ENCODE measurements around the gene AKT1S1. TPM values are rescaled to one million over a fixed set of nuclear protein-coding genes. Genes with fewer than 3 reads are reported as not detected.
A peak's percentile ranks its signal among the peaks of the same experiment; 100 is the strongest.

Gene AKT1S1
- total RNA-seq, 2 donors from 2014 or later: 15.2 to 20.7 TPM

GRCh38 chr19:49873129-49873521 is 4.0 kb downstream of the AKT1S1 start:
- Histone ChIP-seq H3K4me3 (no peak overlapping the region), H3K27ac (no peak overlapping the region), H3K27me3 (replicated peaks; ENCODE audit: insufficient read depth) (no peaks in the 10 kb centered on the region), H3K4me1 (ENCODE audit: control insufficient read depth in 1 of 2, low read depth in 2 of 2) (peaks cover 11 to 35% of the 10 kb centered on the region in 2 donors), H3K9me3 (no peaks in the 10 kb centered on the region), H3K36me3 (no peaks in the 10 kb centered on the region)
- DNase-seq (ENCODE audit: low spot score) (no peak), ATAC-seq (ENCODE audit: insufficient number of reproducible peaks, low FRiP score, low read depth) (no peak)
- TF ChIP-seq, protein P1, sequence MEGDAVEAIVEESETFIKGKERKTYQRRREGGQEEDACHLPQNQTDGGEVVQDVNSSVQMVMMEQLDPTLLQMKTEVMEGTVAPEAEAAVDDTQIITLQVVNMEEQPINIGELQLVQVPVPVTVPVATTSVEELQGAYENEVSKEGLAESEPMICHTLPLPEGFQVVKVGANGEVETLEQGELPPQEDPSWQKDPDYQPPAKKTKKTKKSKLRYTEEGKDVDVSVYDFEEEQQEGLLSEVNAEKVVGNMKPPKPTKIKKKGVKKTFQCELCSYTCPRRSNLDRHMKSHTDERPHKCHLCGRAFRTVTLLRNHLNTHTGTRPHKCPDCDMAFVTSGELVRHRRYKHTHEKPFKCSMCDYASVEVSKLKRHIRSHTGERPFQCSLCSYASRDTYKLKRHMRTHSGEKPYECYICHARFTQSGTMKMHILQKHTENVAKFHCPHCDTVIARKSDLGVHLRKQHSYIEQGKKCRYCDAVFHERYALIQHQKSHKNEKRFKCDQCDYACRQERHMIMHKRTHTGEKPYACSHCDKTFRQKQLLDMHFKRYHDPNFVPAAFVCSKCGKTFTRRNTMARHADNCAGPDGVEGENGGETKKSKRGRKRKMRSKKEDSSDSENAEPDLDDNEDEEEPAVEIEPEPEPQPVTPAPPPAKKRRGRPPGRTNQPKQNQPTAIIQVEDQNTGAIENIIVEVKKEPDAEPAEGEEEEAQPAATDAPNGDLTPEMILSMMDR (IDR thresholded peaks at IDR 0.05): no peak

- TF ChIP-seq, protein P1 (IDR thresholded peaks at IDR 0.05): no peak
- H3K9me3 ChIP-seq: no peaks in the 10 kb centered on the region
- no peaks in the 10 kb centered on the region for H3K36me3 ChIP-seq
- ATAC-seq (ENCODE audit: insufficient number of reproducible peaks, low FRiP score, low read depth): no peak
- H3K27ac ChIP-seq: no peak overlapping the region
- no peak for DNase-seq (ENCODE audit: low spot score)
- H3K27me3 ChIP-seq (replicated peaks; ENCODE audit: insufficient read depth): no peaks in the 10 kb centered on the region
- H3K4me3 ChIP-seq: no peak overlapping the region
- peaks cover 14 to 40% of the 10 kb centered on the region in 2 donors for H3K4me1 ChIP-seq (ENCODE audit: control insufficient read depth in 1 of 2, low read depth in 2 of 2)
These were observed 4.7 kb downstream of the AKT1S1 start for GRCh38 chr19:49872245-49873128.

- peaks cover 18 to 44% of the 10 kb centered on the region in 2 donors for H3K4me1 ChIP-seq (ENCODE audit: control insufficient read depth in 1 of 2, low read depth in 2 of 2)
- no peaks in the 10 kb centered on the region for H3K27me3 ChIP-seq (replicated peaks; ENCODE audit: insufficient read depth)
- DNase-seq (ENCODE audit: low spot score): no peak
- no peak overlapping the region for H3K4me3 ChIP-seq
- no peaks in the 10 kb centered on the region for H3K36me3 ChIP-seq
- no peaks in the 10 kb centered on the region for H3K9me3 ChIP-seq
- ATAC-seq (ENCODE audit: insufficient number of reproducible peaks, low FRiP score, low read depth): no peak
- H3K27ac ChIP-seq: no peak overlapping the region
- TF ChIP-seq, protein P1 (IDR thresholded peaks at IDR 0.05): no peak
These were observed 5.7 kb downstream of the AKT1S1 start for GRCh38 chr19:49871349-49871985.

- no peak for DNase-seq (ENCODE audit: low spot score)
- Histone ChIP-seq H3K36me3 (no peaks in the 10 kb centered on the region), H3K4me3 (peak overlapping the region; percentile 68), H3K27ac (peak overlapping the region; percentile 67 to 80), H3K9me3 (no peaks in the 10 kb centered on the region), H3K27me3 (replicated peaks; ENCODE audit: insufficient read depth) (no peaks in the 10 kb centered on the region), H3K4me1 (ENCODE audit: control insufficient read depth in 1 of 2, low read depth in 2 of 2) (peaks cover 20 to 49% of the 10 kb centered on the region in 2 donors)
- no peak for ATAC-seq (ENCODE audit: insufficient number of reproducible peaks, low FRiP score, low read depth)
- TF ChIP-seq, protein P1 (IDR thresholded peaks at IDR 0.05): no peak
These were observed 6.8 kb downstream of the AKT1S1 start for GRCh38 chr19:49870309-49870901.

All from thoracic aorta (tissue), 2 donors.